ENCODE data around the gene SERPINA5. TPM values are rescaled to one million over a fixed set of nuclear protein-coding genes. Genes with fewer than 3 reads are reported as not detected.

The SERPINA5 gene
- total RNA-seq, 1 experiment from 2014 or later = 1.5 TPM

- no peak overlapping the region for H3K4me3 Mint-ChIP-seq
- no peak overlapping the region for H3K27ac Mint-ChIP-seq
- CTCF ChIA-PET = no interaction called here
- H3K36me3 Mint-ChIP-seq = no peaks in the 10 kb centered on the region; the same call in 1 of the 2 replicates
- peaks cover 14% of the 10 kb centered on the region for H3K9me3 Mint-ChIP-seq
- ATAC-seq = no peak
- POLR2A ChIA-PET = no interaction called here
- no peak for DNase-seq (ENCODE audit: low spot score)
- peaks cover 2% of the 10 kb centered on the region for H3K27me3 Mint-ChIP-seq (ENCODE audit: low read depth)
- TF ChIP-seq NFATC4 (CRISPR knock-in tag; IDR thresholded peaks at IDR 0.05) (no peak), NR1H2 (CRISPR knock-in tag; IDR thresholded peaks at IDR 0.05) (no peak), ZNF281 (CRISPR knock-in tag; IDR thresholded peaks at IDR 0.05) (no peak), AFF4 (CRISPR knock-in tag; IDR thresholded peaks at IDR 0.05; ENCODE audit: borderline replicate concordance) (no peak), PRDM15 (CRISPR knock-in tag; IDR thresholded peaks at IDR 0.05) (no peak), ZNF512 (CRISPR knock-in tag; IDR thresholded peaks at IDR 0.05; ENCODE audit: borderline replicate concordance) (no peak), MAX (CRISPR knock-in tag; IDR thresholded peaks at IDR 0.05) (no peak), E2F5 (CRISPR knock-in tag; IDR thresholded peaks at IDR 0.05) (no peak), FOXJ3 (CRISPR knock-in tag; IDR thresholded peaks at IDR 0.05; ENCODE audit: borderline replicate concordance) (no peak), OVOL2 (CRISPR knock-in tag; IDR thresholded peaks at IDR 0.05; ENCODE audit: borderline replicate concordance) (no peak), RORB (CRISPR knock-in tag; IDR thresholded peaks at IDR 0.05) (no peak)
- H3K4me1 Mint-ChIP-seq = peaks cover 18% of the 10 kb centered on the region
Observed at GRCh38 chr14:94602722-94603121, 21.5 kb downstream of the SERPINA5 start.

GRCh38 chr14:94605361-94605760, 24.1 kb downstream of the SERPINA5 start:
- H3K36me3 Mint-ChIP-seq = no peaks in the 10 kb centered on the region; the same call in 1 of the 2 replicates
- DNase-seq (ENCODE audit: low spot score) = no peak
- H3K4me3 Mint-ChIP-seq = no peak overlapping the region
- H3K9me3 Mint-ChIP-seq = peaks cover 28% of the 10 kb centered on the region
- no peak for ATAC-seq
- H3K27me3 Mint-ChIP-seq (ENCODE audit: low read depth) = peaks cover 8% of the 10 kb centered on the region
- H3K4me1 Mint-ChIP-seq = 0 out of 2 replicates have a peak, but pooled peaks cover 4% of the 10 kb centered on the region
- no peak overlapping the region for H3K27ac Mint-ChIP-seq
- ChIA-PET POLR2A (no interaction called here), CTCF (interaction anchor here (1.7 kb wide), 1 partner anchor 119 kb away, joined by 6 read pairs; no protein-coding TSS in a partner anchor)
- TF ChIP-seq ARID4B (CRISPR knock-in tag; IDR thresholded peaks at IDR 0.05; ENCODE audit: borderline replicate concordance) (no peak), E2F5 (CRISPR knock-in tag; IDR thresholded peaks at IDR 0.05) (no peak), ZNF219 (CRISPR knock-in tag; IDR thresholded peaks at IDR 0.05; ENCODE audit: borderline replicate concordance) (no peak), ERG (CRISPR knock-in tag; IDR thresholded peaks at IDR 0.05) (no peak)

Data from WTC11 (cell line).